ENCODE data around the gene TACC2. TPM values are rescaled to one million over a fixed set of nuclear protein-coding genes. Genes with fewer than 3 reads are reported as not detected.

TACC2 gene
- total and polyA plus RNA-seq, 2 experiments from 2014 or later: 30.8 to 35.9 TPM

DNA sequence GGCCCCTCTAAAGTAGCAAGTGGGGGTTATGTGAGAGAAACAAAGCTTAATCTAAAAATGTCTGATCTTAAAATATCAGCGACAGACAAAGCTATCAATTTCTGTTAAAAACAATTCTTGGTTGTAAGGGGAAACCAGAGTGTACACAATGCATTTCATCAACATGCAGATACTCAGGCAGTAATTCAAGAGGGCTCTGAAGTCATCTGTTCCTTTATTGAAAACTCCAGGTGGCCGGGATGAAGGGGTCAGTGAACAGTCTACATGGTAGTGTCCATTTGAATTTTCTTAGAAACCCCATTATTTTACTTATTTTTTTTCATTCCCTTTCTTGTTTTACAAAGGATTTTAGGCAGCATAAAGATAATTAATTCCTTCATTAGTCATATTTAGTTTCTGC lies 245.5 kb downstream of the TACC2 start:
- no peak overlapping the region for H3K27ac ChIP-seq (ENCODE audit: low read depth)
- no peaks in the 10 kb centered on the region for H3K27me3 Mint-ChIP-seq (ENCODE audit: insufficient read depth, low read depth, poor library complexity)
- ATAC-seq: no peak

More for the DNA sequence above, 245.5 kb downstream of the TACC2 start:
- H3K4me1 ChIP-seq (ENCODE audit: insufficient read depth): no peaks in the 10 kb centered on the region
- Mint-ChIP-seq H3K9me3 (no peaks in the 10 kb centered on the region), H3K36me3 (ENCODE audit: low read depth) (peaks cover 46% of the 10 kb centered on the region), H3K4me3 (no peak overlapping the region), H3K27ac (no peak overlapping the region; the same call in 1 of the 2 replicates), H3K4me1 (no peaks in the 10 kb centered on the region)
- H4K20me1 ChIP-seq (replicated peaks; ENCODE audit: insufficient read depth): no peaks in the 10 kb centered on the region
- no peak overlapping the region for H3K4me3 ChIP-seq
- no peaks in the 10 kb centered on the region for H3K79me2 ChIP-seq (replicated peaks; ENCODE audit: insufficient read depth)
- TF ChIP-seq POLR2AphosphoS5 (IDR thresholded peaks at IDR 0.05; ENCODE audit: low read depth): no peak
- TF ChIP-seq, protein P1, sequence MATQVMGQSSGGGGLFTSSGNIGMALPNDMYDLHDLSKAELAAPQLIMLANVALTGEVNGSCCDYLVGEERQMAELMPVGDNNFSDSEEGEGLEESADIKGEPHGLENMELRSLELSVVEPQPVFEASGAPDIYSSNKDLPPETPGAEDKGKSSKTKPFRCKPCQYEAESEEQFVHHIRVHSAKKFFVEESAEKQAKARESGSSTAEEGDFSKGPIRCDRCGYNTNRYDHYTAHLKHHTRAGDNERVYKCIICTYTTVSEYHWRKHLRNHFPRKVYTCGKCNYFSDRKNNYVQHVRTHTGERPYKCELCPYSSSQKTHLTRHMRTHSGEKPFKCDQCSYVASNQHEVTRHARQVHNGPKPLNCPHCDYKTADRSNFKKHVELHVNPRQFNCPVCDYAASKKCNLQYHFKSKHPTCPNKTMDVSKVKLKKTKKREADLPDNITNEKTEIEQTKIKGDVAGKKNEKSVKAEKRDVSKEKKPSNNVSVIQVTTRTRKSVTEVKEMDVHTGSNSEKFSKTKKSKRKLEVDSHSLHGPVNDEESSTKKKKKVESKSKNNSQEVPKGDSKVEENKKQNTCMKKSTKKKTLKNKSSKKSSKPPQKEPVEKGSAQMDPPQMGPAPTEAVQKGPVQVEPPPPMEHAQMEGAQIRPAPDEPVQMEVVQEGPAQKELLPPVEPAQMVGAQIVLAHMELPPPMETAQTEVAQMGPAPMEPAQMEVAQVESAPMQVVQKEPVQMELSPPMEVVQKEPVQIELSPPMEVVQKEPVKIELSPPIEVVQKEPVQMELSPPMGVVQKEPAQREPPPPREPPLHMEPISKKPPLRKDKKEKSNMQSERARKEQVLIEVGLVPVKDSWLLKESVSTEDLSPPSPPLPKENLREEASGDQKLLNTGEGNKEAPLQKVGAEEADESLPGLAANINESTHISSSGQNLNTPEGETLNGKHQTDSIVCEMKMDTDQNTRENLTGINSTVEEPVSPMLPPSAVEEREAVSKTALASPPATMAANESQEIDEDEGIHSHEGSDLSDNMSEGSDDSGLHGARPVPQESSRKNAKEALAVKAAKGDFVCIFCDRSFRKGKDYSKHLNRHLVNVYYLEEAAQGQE (IDR thresholded peaks at IDR 0.05; ENCODE audit: unreplicated experiment): no peak
- TF ChIP-seq, protein P2, sequence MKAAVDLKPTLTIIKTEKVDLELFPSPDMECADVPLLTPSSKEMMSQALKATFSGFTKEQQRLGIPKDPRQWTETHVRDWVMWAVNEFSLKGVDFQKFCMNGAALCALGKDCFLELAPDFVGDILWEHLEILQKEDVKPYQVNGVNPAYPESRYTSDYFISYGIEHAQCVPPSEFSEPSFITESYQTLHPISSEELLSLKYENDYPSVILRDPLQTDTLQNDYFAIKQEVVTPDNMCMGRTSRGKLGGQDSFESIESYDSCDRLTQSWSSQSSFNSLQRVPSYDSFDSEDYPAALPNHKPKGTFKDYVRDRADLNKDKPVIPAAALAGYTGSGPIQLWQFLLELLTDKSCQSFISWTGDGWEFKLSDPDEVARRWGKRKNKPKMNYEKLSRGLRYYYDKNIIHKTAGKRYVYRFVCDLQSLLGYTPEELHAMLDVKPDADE (IDR thresholded peaks at IDR 0.05): no peak
- no peak for TF ChIP-seq ZNF114 (CRISPR knock-in tag; IDR thresholded peaks at IDR 0.05)
- TF ChIP-seq STAT1 (IDR thresholded peaks at IDR 0.05; ENCODE audit: unreplicated experiment): no peak
- TF ChIP-seq, protein P3, sequence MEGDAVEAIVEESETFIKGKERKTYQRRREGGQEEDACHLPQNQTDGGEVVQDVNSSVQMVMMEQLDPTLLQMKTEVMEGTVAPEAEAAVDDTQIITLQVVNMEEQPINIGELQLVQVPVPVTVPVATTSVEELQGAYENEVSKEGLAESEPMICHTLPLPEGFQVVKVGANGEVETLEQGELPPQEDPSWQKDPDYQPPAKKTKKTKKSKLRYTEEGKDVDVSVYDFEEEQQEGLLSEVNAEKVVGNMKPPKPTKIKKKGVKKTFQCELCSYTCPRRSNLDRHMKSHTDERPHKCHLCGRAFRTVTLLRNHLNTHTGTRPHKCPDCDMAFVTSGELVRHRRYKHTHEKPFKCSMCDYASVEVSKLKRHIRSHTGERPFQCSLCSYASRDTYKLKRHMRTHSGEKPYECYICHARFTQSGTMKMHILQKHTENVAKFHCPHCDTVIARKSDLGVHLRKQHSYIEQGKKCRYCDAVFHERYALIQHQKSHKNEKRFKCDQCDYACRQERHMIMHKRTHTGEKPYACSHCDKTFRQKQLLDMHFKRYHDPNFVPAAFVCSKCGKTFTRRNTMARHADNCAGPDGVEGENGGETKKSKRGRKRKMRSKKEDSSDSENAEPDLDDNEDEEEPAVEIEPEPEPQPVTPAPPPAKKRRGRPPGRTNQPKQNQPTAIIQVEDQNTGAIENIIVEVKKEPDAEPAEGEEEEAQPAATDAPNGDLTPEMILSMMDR (conservative IDR thresholded peaks at IDR 0.05; ENCODE audit: low read depth in 2 of 2): no peak
- TF ChIP-seq EZH2 (IDR thresholded peaks at IDR 0.05; ENCODE audit: low read depth, unreplicated experiment): no peak
- TF ChIP-seq ZNF331 (CRISPR knock-in tag; IDR thresholded peaks at IDR 0.05; ENCODE audit: low read depth): no peak
- no peak for TF ChIP-seq NANOG (IDR thresholded peaks at IDR 0.05; ENCODE audit: borderline replicate concordance)
- no peak for TF ChIP-seq EZH2phosphoT487 (IDR thresholded peaks at IDR 0.05; ENCODE audit: unreplicated experiment)
- TF ChIP-seq, protein P4, sequence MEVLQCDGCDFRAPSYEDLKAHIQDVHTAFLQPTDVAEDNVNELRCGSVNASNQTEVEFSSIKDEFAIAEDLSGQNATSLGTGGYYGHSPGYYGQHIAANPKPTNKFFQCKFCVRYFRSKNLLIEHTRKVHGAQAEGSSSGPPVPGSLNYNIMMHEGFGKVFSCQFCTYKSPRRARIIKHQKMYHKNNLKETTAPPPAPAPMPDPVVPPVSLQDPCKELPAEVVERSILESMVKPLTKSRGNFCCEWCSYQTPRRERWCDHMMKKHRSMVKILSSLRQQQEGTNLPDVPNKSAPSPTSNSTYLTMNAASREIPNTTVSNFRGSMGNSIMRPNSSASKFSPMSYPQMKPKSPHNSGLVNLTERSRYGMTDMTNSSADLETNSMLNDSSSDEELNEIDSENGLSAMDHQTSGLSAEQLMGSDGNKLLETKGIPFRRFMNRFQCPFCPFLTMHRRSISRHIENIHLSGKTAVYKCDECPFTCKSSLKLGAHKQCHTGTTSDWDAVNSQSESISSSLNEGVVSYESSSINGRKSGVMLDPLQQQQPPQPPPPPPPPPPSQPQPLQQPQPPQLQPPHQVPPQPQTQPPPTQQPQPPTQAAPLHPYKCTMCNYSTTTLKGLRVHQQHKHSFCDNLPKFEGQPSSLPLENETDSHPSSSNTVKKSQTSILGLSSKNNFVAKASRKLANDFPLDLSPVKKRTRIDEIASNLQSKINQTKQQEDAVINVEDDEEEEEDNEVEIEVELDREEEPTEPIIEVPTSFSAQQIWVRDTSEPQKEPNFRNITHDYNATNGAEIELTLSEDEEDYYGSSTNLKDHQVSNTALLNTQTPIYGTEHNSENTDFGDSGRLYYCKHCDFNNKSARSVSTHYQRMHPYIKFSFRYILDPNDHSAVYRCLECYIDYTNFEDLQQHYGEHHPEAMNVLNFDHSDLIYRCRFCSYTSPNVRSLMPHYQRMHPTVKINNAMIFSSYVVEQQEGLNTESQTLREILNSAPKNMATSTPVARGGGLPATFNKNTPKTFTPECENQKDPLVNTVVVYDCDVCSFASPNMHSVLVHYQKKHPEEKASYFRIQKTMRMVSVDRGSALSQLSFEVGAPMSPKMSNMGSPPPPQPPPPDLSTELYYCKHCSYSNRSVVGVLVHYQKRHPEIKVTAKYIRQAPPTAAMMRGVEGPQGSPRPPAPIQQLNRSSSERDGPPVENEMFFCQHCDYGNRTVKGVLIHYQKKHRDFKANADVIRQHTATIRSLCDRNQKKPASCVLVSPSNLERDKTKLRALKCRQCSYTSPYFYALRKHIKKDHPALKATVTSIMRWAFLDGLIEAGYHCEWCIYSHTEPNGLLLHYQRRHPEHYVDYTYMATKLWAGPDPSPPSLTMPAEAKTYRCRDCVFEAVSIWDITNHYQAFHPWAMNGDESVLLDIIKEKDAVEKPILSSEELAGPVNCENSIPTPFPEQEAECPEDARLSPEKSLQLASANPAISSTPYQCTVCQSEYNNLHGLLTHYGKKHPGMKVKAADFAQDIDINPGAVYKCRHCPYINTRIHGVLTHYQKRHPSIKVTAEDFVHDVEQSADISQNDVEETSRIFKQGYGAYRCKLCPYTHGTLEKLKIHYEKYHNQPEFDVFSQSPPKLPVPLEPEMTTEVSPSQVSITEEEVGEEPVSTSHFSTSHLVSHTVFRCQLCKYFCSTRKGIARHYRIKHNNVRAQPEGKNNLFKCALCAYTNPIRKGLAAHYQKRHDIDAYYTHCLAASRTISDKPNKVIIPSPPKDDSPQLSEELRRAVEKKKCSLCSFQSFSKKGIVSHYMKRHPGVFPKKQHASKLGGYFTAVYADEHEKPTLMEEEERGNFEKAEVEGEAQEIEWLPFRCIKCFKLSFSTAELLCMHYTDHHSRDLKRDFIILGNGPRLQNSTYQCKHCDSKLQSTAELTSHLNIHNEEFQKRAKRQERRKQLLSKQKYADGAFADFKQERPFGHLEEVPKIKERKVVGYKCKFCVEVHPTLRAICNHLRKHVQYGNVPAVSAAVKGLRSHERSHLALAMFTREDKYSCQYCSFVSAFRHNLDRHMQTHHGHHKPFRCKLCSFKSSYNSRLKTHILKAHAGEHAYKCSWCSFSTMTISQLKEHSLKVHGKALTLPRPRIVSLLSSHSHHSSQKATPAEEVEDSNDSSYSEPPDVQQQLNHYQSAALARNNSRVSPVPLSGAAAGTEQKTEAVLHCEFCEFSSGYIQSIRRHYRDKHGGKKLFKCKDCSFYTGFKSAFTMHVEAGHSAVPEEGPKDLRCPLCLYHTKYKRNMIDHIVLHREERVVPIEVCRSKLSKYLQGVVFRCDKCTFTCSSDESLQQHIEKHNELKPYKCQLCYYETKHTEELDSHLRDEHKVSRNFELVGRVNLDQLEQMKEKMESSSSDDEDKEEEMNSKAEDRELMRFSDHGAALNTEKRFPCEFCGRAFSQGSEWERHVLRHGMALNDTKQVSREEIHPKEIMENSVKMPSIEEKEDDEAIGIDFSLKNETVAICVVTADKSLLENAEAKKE (CRISPR knock-in tag; IDR thresholded peaks at IDR 0.05): no peak
- TF ChIP-seq JUNB (IDR thresholded peaks at IDR 0.05; ENCODE audit: unreplicated experiment): no peak
- no peak for TF ChIP-seq CREB1 (CRISPR knock-in tag; IDR thresholded peaks at IDR 0.05; ENCODE audit: low read depth)
- no peak for DNase-seq (ENCODE audit: low spot score)
- H3F3A ChIP-seq (replicated peaks; ENCODE audit: low read depth): no peaks in the 10 kb centered on the region
- H3K4me2 ChIP-seq: no peak overlapping the region
- no peaks in the 10 kb centered on the region for H3K9me2 ChIP-seq (ENCODE audit: insufficient read depth)
- H3K36me3 ChIP-seq (ENCODE audit: insufficient read depth): peaks cover 31% of the 10 kb centered on the region
- H2AFZ ChIP-seq: no peak overlapping the region
- H3K27me3 ChIP-seq (ENCODE audit: insufficient read depth): no peaks in the 10 kb centered on the region
